Right cardiac atrium (tissue), 5 donors: ENCODE measurements around the gene ARMH3. TPM values are rescaled to one million over a fixed set of nuclear protein-coding genes. Genes with fewer than 3 reads are reported as not detected.

Experiments used
- ATAC-seq, 2 donors: fragments of 200-7000 bp; cut with Tn5 transposase; one replicate each; pipeline versions ENCODE4 v1.8.0 to v1.9.1; 2020; ENCODE audit warnings: moderate library complexity in 2 of 2, mild to moderate bottlenecking in 1 of 2
- DNase-seq, 3 donors: peaks; one replicate each; pipeline ENCODE4 v3.0.0-alpha.2; 2020
- H3K27ac ChIP-seq: one replicate; pipeline ENCODE4 v1.5.1; 2013; ENCODE audit warnings: mild to moderate bottlenecking, low read length, control low read depth, moderate library complexity
- H3K27me3 ChIP-seq: one replicate; pipeline ENCODE4 v1.6.1; 2013; ENCODE audit not compliant: control insufficient read depth, insufficient read depth
- H3K4me1 ChIP-seq: one replicate; pipeline ENCODE4 v1.6.1; 2013; ENCODE audit warnings: low read length; ENCODE audit not compliant: control insufficient read depth, insufficient read depth
- H3K4me3 ChIP-seq: one replicate; pipeline ENCODE4 v1.5.1; 2013; ENCODE audit warnings: low read length, control low read depth
- H3K9me3 ChIP-seq: one replicate; pipeline ENCODE4 v1.6.1; 2013; ENCODE audit warnings: low read length; ENCODE audit not compliant: control insufficient read depth
- WGBS: extraction: QIAGEN DNeasy Blood & Tissue Kit; methylation state at CpG from one replicate; pipeline ENCODE4 v1.1.7; 2013; 5-methylcytosine and 5-hydroxymethylcytosine counted together
- intact Hi-C, 4 donors: fragments of 100-400 bp; cut with DNase I; formaldehyde crosslinking; loops; one replicate each; pipeline versions ENCODE4 v1.11.0 to v1.14.0; 2022 to 2023
- polyA plus RNA-seq: library from polyadenylated mRNA; stranded (reverse); fragments of 200-250 nt; gene quantifications from one replicate; pipeline ENCODE4 v1.2.3, GENCODE V29; 2013
- total RNA-seq, 4 donors: library from RNA; stranded (reverse); fragmentation: NEBNext Ultra II Directional; extraction: Animal tissue kit (Norgen Biotek cat#: 25700); gene quantifications; one replicate each; pipeline ENCODE4 v1.2.1, GENCODE V29; 2021
- donor health status: healthy with polysubstance abuse.
- donor health status: DM: no; HTN: yes; CAD: no.
- donor health status: DM: no; HTN: no; CAD: no.
- donor health status: DM: no; HTN: yes; CAD: no; lungs with severe emphysema.
- donor health status: DM: yes; HTN: yes; CAD: no.

Gene ARMH3
- total and polyA plus RNA-seq, 5 donors, result 38.1 to 87.3 (median 48.0) TPM

- Histone ChIP-seq H3K27ac (no peak overlapping the region), H3K27me3 (no peaks in the 10 kb centered on the region), H3K4me3 (no peak overlapping the region), H3K9me3 (no peaks in the 10 kb centered on the region), H3K4me1 (peaks cover 8% of the 10 kb centered on the region)
- DNase-seq (no peak), ATAC-seq (no peak)
- 93% methylated on average over 10 of the region's 10 CpGs for WGBS
- intact Hi-C loops, result no loop called here
Observed at GRCh38 chr10:101827919-101828600, 227.9 kb downstream of the ARMH3 start.

GRCh38 chr10:101826852-101827434 is 229.0 kb downstream of the ARMH3 start:
- no peaks in the 10 kb centered on the region for H3K9me3 ChIP-seq
- ATAC-seq, result no peak
- intact Hi-C loops, result no loop called here
- WGBS, result 94% methylated on average over 5 of the region's 5 CpGs
- H3K27me3 ChIP-seq, result no peaks in the 10 kb centered on the region
- no peak overlapping the region for H3K4me3 ChIP-seq
- peaks cover 7% of the 10 kb centered on the region for H3K4me1 ChIP-seq
- H3K27ac ChIP-seq, result no peak overlapping the region
- no peak for DNase-seq

- DNase-seq (no peak), ATAC-seq (no peak)
- H3K4me3 ChIP-seq, result no peak overlapping the region
- H3K27ac ChIP-seq, result no peak overlapping the region
- H3K9me3 ChIP-seq, result no peaks in the 10 kb centered on the region
- no peaks in the 10 kb centered on the region for H3K4me1 ChIP-seq
- intact Hi-C loops, result no loop called here
- WGBS, result 90% methylated on average over 2 of the region's 2 CpGs
- H3K27me3 ChIP-seq, result no peaks in the 10 kb centered on the region
Observed at GRCh38 chr10:101824736-101825135, 231.2 kb downstream of the ARMH3 start.

- DNase-seq (peak in 1 of 3 donors; percentile 52), ATAC-seq (peak; percentile 4 to 16)
- peak overlapping the region; percentile 94 for H3K27ac ChIP-seq
- peak overlapping the region; percentile 80 for H3K4me3 ChIP-seq
- no peaks in the 10 kb centered on the region for H3K9me3 ChIP-seq
- H3K4me1 ChIP-seq, result peaks cover 8% of the 10 kb centered on the region
- WGBS, result 26% methylated on average over 14 of the region's 14 CpGs
- intact Hi-C loops, result no loop called here
- H3K27me3 ChIP-seq, result no peaks in the 10 kb centered on the region
Observed at GRCh38 chr10:101818872-101819633, 236.9 kb downstream of the ARMH3 start.

GRCh38 chr10:101818119-101818871 is 237.7 kb downstream of the ARMH3 start, which contains the start of gene OGA:
Gene OGA (minus strand): TSS chr10:101818444. CDS start chr10:101818022, 422 bp downstream.
- peak within 1 kb of the TSS; percentile 80 for H3K4me3 ChIP-seq
- WGBS, result under 1% methylated on average over 47 of the region's 47 CpGs
- H3K9me3 ChIP-seq, result no peaks in the 10 kb centered on the region
- peak within 1 kb of the TSS; percentile 94 for H3K27ac ChIP-seq
- H3K4me1 ChIP-seq, result peaks cover 11% of the 10 kb centered on the region
- intact Hi-C loops, result no loop called here
- DNase-seq (peak; percentile 98 to 99 (median 99)), ATAC-seq (peak; percentile 96)
- H3K27me3 ChIP-seq, result no peaks in the 10 kb centered on the region

GRCh38 chr10:101817337-101818118 is 238.4 kb downstream of the ARMH3 start:
- peak overlapping the region; percentile 94 for H3K27ac ChIP-seq
- peaks cover 11% of the 10 kb centered on the region for H3K4me1 ChIP-seq
- H3K27me3 ChIP-seq, result no peaks in the 10 kb centered on the region
- peak overlapping the region; percentile 80 for H3K4me3 ChIP-seq
- peak; percentile 93 to 97 (median 95) for DNase-seq
- WGBS, result under 1% methylated on average over 44 of the region's 44 CpGs
- no peaks in the 10 kb centered on the region for H3K9me3 ChIP-seq
- peak; percentile 70 to 78 for ATAC-seq
- intact Hi-C loops, result no loop called here

- no peaks in the 10 kb centered on the region for H3K27me3 ChIP-seq
- peak overlapping the region; percentile 94 for H3K27ac ChIP-seq
- no peak for DNase-seq
- no peaks in the 10 kb centered on the region for H3K9me3 ChIP-seq
- under 1% methylated on average over 14 of the region's 14 CpGs for WGBS
- ATAC-seq, result no peak
- peaks cover 11% of the 10 kb centered on the region for H3K4me1 ChIP-seq
- intact Hi-C loops, result no loop called here
- peak overlapping the region; percentile 80 for H3K4me3 ChIP-seq
Observed at GRCh38 chr10:101816913-101817336, 239.0 kb downstream of the ARMH3 start.

GRCh38 chr10:101816376-101816775 is 239.6 kb downstream of the ARMH3 start:
- DNase-seq (no peak), ATAC-seq (no peak)
- no peaks in the 10 kb centered on the region for H3K27me3 ChIP-seq
- H3K9me3 ChIP-seq, result no peaks in the 10 kb centered on the region
- WGBS, result 1% methylated on average over 5 of the region's 5 CpGs
- H3K4me3 ChIP-seq, result peak overlapping the region; percentile 80
- H3K4me1 ChIP-seq, result peaks cover 11% of the 10 kb centered on the region
- H3K27ac ChIP-seq, result no peak overlapping the region
- intact Hi-C loops, result no loop called here

GRCh38 chr10:101814466-101815071 is 241.4 kb downstream of the ARMH3 start:
- H3K4me3 ChIP-seq, result peak overlapping the region; percentile 80
- H3K9me3 ChIP-seq, result no peaks in the 10 kb centered on the region
- no peak for DNase-seq
- H3K4me1 ChIP-seq, result peaks cover 12% of the 10 kb centered on the region
- H3K27ac ChIP-seq, result no peak overlapping the region
- intact Hi-C loops, result no loop called here
- H3K27me3 ChIP-seq, result no peaks in the 10 kb centered on the region
- ATAC-seq, result no peak
- WGBS, result 50% methylated on average over 8 of the region's 8 CpGs

- DNase-seq (no peak), ATAC-seq (no peak)
- H3K9me3 ChIP-seq, result no peaks in the 10 kb centered on the region
- peaks cover 8% of the 10 kb centered on the region for H3K4me1 ChIP-seq
- H3K27me3 ChIP-seq, result no peaks in the 10 kb centered on the region
- intact Hi-C loops, result no loop called here
- H3K4me3 ChIP-seq, result no peak overlapping the region
- H3K27ac ChIP-seq, result no peak overlapping the region
- WGBS, result 64% methylated on average over 4 of the region's 4 CpGs
Observed at GRCh38 chr10:101812606-101813005, 243.4 kb downstream of the ARMH3 start.
